CD4-positive, alpha-beta T cell treated with Interleukin-15 for 4 hours (primary cell): Measurements from ENCODE around the gene EPHA1.
"Not testable (repeated sequence)": the region's sequence is repeated elsewhere in the genome, so short reads cannot be mapped to it uniquely, and the experiment has no call there.

Experiments
- DNase-seq: peaks from one replicate; pipeline ENCODE4 v3.0.0-alpha.2; 2020; ENCODE audit warnings: low spot score

The EPHA1 gene

GRCh38 chr7:143405173-143406001, 3.3 kb downstream of the EPHA1 start:
- DNase-seq, result no peak

- not testable (repeated sequence) for DNase-seq
Measured at GRCh38 chr7:143402233-143402632, 6.4 kb downstream of the EPHA1 start.

GRCh38 chr7:143401265-143401664, 7.4 kb downstream of the EPHA1 start:
- DNase-seq, result no peak

- no peak for DNase-seq
Measured at GRCh38 chr7:143399642-143400041, 9.0 kb downstream of the EPHA1 start.

- no peak for DNase-seq
Measured at GRCh38 chr7:143399151-143399550, 9.5 kb downstream of the EPHA1 start.

GRCh38 chr7:143398616-143399015, 10.0 kb downstream of the EPHA1 start:
- no peak for DNase-seq

GRCh38 chr7:143397710-143398530, 10.7 kb downstream of the EPHA1 start:
- DNase-seq, result no peak

GRCh38 chr7:143396625-143397556, 11.8 kb downstream of the EPHA1 start:
- no peak for DNase-seq

- DNase-seq, result no peak
Measured at GRCh38 chr7:143396182-143396581, 12.5 kb downstream of the EPHA1 start.

- DNase-seq, result no peak
Measured at GRCh38 chr7:143395187-143396149, 13.2 kb downstream of the EPHA1 start.

GRCh38 chr7:143394777-143395176, 13.9 kb downstream of the EPHA1 start:
- DNase-seq, result no peak

- DNase-seq, result no peak
Measured at GRCh38 chr7:143394068-143394467, 14.6 kb downstream of the EPHA1 start.

- DNase-seq, result no peak
Measured at GRCh38 chr7:143393267-143394041, 15.2 kb downstream of the EPHA1 start.

- no peak for DNase-seq
Measured at GRCh38 chr7:143392875-143393266, 15.8 kb downstream of the EPHA1 start.

- not testable (repeated sequence) for DNase-seq
Measured at GRCh38 chr7:143392427-143392826, 16.2 kb downstream of the EPHA1 start.

- DNase-seq, result no peak
Measured at GRCh38 chr7:143391462-143392404, 16.9 kb downstream of the EPHA1 start.

- no peak for DNase-seq
Measured at GRCh38 chr7:143390773-143391317, 17.8 kb downstream of the EPHA1 start.

GRCh38 chr7:143390104-143390772, 18.4 kb downstream of the EPHA1 start:
- no peak for DNase-seq
